HCT116 (cell line): ENCODE results near the gene KIF26A. TPM values are rescaled to one million over a fixed set of nuclear protein-coding genes. Genes with fewer than 3 reads are reported as not detected.

Source experiments
- ATAC-seq: fragments of 200-7000 bp; cut with Tn5 transposase; 2 replicates; pipeline ENCODE4 v1.9.1; 2020; ENCODE audit warnings: mild to moderate bottlenecking, moderate library complexity
- BruUV-seq: library from RNA; stranded (reverse); fragments of 400-500 nt; replicated peaks from 2 replicates; lab custom pipeline; 2021; lab: Mats Ljungman, UMichigan
- CTCF ChIA-PET: fragments of 300-600 bp; sonication (Branson Sonifier 250); formaldehyde crosslinking; loops from one replicate; lab custom pipeline; 2021; ENCODE audit warnings: antibody characterized with exemption; lab: Charles Lee
- POLR2A ChIA-PET: fragments of 300-600, 350-600 bp; sonication (Branson Sonifier 250); formaldehyde crosslinking; loops from one replicate; lab custom pipeline; 2021; ENCODE audit warnings: antibody characterized with exemption; lab: Charles Lee
- RAD21 ChIA-PET, 2 experiments: fragments of 300-600 bp; sonication (Branson Sonifier 250); formaldehyde crosslinking; loops; one replicate each; lab custom pipeline; 2023; ENCODE audit warnings: low total read pairs in 2 of 2; ENCODE audit not compliant: uncharacterized antibody in 2 of 2, unreplicated experiment in 2 of 2, low non-redundant PET in 1 of 2; lab: Charles Lee
- DNase-seq: peaks from one replicate; pipeline ENCODE4 v3.0.0-alpha.2; 2010; ENCODE audit warnings: low read depth, low spot score
- H2AFZ ChIP-seq: fragments of 200-600 bp; shearing (Covaris generic), sonication (generic); 2 replicates; pipeline ENCODE4 v1.6.1; 2017; ENCODE audit warnings: low read depth, mixed run types, mixed read lengths, antibody characterized with exemption, low read length; ENCODE audit not compliant: poor library complexity, severe bottlenecking
- H3K27ac ChIP-seq: 2 replicates; pipeline ENCODE4 v1.5.1; 2012; ENCODE audit warnings: low read depth, low read length
- H3K27me3 ChIP-seq: fragments of 200-600 bp; sonication (generic); 2 replicates; pipeline ENCODE4 v1.6.1; 2016; ENCODE audit warnings: mixed run types, low read length, mixed read lengths; ENCODE audit not compliant: insufficient read depth
- H3K36me3 ChIP-seq, 2 experiments: fragments of 200-500 bp in 1 of 2; fragments of 200-600 bp in 1 of 2; sonication (Bioruptor generic) in 1 of 2; sonication (generic) in 1 of 2; 2 replicates each; pipeline versions ENCODE4 v1.5.1 to v1.6.1; 2014 to 2016; ENCODE audit warnings: low read length in 2 of 2, inconsistent platforms in 1 of 2, mixed read lengths in 1 of 2, mixed run types in 1 of 2; ENCODE audit not compliant: insufficient read depth in 2 of 2, control insufficient read depth in 1 of 2
- H3K4me1 ChIP-seq, 2 experiments: fragments of 200-600 bp in 1 of 2; sonication (generic) in 1 of 2; 2 replicates each; pipeline versions ENCODE4 v1.5.1 to v1.6.1; 2012 to 2017; ENCODE audit warnings: low read length in 2 of 2, inconsistent platforms in 1 of 2, mild to moderate bottlenecking in 1 of 2, mixed read lengths in 1 of 2, mixed run types in 1 of 2, moderate library complexity in 1 of 2; ENCODE audit not compliant: insufficient read depth in 2 of 2, control insufficient read depth in 1 of 2
- H3K4me2 ChIP-seq: fragments of 200-600 bp; sonication (generic); 2 replicates; pipeline ENCODE4 v1.6.1; 2017; ENCODE audit warnings: mixed run types, low read length, mixed read lengths
- H3K4me3 ChIP-seq, 2 experiments: fragments of 200-600 bp in 1 of 2; sonication (generic) in 1 of 2; replicated peaks in 1 of 2; 2 replicates each; pipeline ENCODE4 v1.5.1; 2011 to 2016; ENCODE audit warnings: low read length in 2 of 2, control low read depth in 1 of 2, low read depth in 1 of 2, mild to moderate bottlenecking in 1 of 2, mixed read lengths in 1 of 2, mixed run types in 1 of 2
- H3K79me2 ChIP-seq: fragments of 200-600 bp; sonication (generic); 2 replicates; pipeline ENCODE4 v1.6.1; 2017; ENCODE audit warnings: mild to moderate bottlenecking, mixed run types, low read length, moderate library complexity, mixed read lengths; ENCODE audit not compliant: insufficient read depth
- H3K9ac ChIP-seq: fragments of 200-600 bp; sonication (generic); 2 replicates; pipeline ENCODE4 v1.6.1; 2016; ENCODE audit warnings: low read length, mixed read lengths
- H3K9me2 ChIP-seq: fragments of 200-600 bp; sonication (generic), shearing (Covaris generic); 2 replicates; pipeline ENCODE4 v1.6.1; 2017; ENCODE audit warnings: mixed run types, mild to moderate bottlenecking, moderate library complexity; ENCODE audit not compliant: insufficient read depth
- H3K9me3 ChIP-seq, 2 experiments: fragments of 200-500 bp in 1 of 2; fragments of 200-600 bp in 1 of 2; sonication (Bioruptor generic) in 1 of 2; sonication (generic) in 1 of 2; 2 replicates each; pipeline ENCODE4 v1.6.1; 2014 to 2017; ENCODE audit warnings: low read length in 2 of 2, mixed read lengths in 2 of 2, inconsistent platforms in 1 of 2, low read depth in 1 of 2, mild to moderate bottlenecking in 1 of 2, mixed run types in 1 of 2, moderate library complexity in 1 of 2; ENCODE audit not compliant: control insufficient read depth in 1 of 2, insufficient read depth in 1 of 2
- H4K20me1 ChIP-seq: fragments of 200-600 bp; sonication (generic), shearing (Covaris generic); 2 replicates; pipeline ENCODE4 v1.6.1; 2017; ENCODE audit warnings: mixed run types, mild to moderate bottlenecking, moderate library complexity; ENCODE audit not compliant: insufficient read depth
- EZH2phosphoT487 ChIP-seq: fragments of 200-600 bp; IDR thresholded peaks from 2 replicates; pipeline ENCODE4 v1.6.1; 2018; ENCODE audit warnings: antibody characterized with exemption, borderline replicate concordance
- FOSL1 ChIP-seq: IDR thresholded peaks from 2 replicates; pipeline ENCODE4 v1.6.1; 2012; ENCODE audit warnings: low read depth
- JUND ChIP-seq: IDR thresholded peaks from 2 replicates; pipeline ENCODE4 v1.6.1; 2012
- POLR2AphosphoS5 ChIP-seq: IDR thresholded peaks from 2 replicates; pipeline ENCODE4 v1.6.1; 2011; ENCODE audit warnings: mild to moderate bottlenecking, low read depth, low read length, moderate library complexity
- SRF ChIP-seq: IDR thresholded peaks from 2 replicates; pipeline ENCODE4 v1.6.1; 2012; ENCODE audit warnings: low read depth
- YY1 ChIP-seq: IDR thresholded peaks from 2 replicates; pipeline ENCODE4 v1.6.1; 2011; ENCODE audit warnings: low read length, low read depth, moderate library complexity, mild to moderate bottlenecking; ENCODE audit not compliant: insufficient replicate concordance; ENCODE audit errors: extremely low read depth
- ZFX ChIP-seq: fragments of 450-650 bp; IDR thresholded peaks from 2 replicates; pipeline ENCODE4 v1.6.1; 2017
- intact Hi-C: fragments of 100-400 bp; cut with micrococcal nuclease; formaldehyde crosslinking; loops from 2 replicates; pipeline ENCODE4 v1.10.0; 2022
- total RNA-seq: library from RNA; stranded (reverse); gene quantifications from one replicate; pipeline ENCODE4 v1.2.1, GENCODE V29; 2021; ENCODE audit not compliant: unreplicated experiment
- TF ChIP-seq, protein P1 (sequence below): IDR thresholded peaks from 2 replicates; pipeline ENCODE4 v1.6.1; 2012; ENCODE audit warnings: low read depth
- TF ChIP-seq, protein P2 (sequence below), 3 experiments: fragments of 200-600 bp in 1 of 3; sonication (generic) in 1 of 3; IDR thresholded peaks in 2 of 3; conservative IDR thresholded peaks in 1 of 3; 2 replicates each; pipeline ENCODE4 v1.5.1; 2012 to 2017; ENCODE audit warnings: low read depth in 2 of 3, low read length in 2 of 3, antibody characterized with exemption in 1 of 3, borderline replicate concordance in 1 of 3, control low read depth in 1 of 3, mild to moderate bottlenecking in 1 of 3, mixed read lengths in 1 of 3, mixed run types in 1 of 3, moderate library complexity in 1 of 3; ENCODE audit not compliant: insufficient read depth in 1 of 3

Gene KIF26A
- total RNA-seq, 1 experiment from 2014 or later, result 10.2 TPM

DNA sequence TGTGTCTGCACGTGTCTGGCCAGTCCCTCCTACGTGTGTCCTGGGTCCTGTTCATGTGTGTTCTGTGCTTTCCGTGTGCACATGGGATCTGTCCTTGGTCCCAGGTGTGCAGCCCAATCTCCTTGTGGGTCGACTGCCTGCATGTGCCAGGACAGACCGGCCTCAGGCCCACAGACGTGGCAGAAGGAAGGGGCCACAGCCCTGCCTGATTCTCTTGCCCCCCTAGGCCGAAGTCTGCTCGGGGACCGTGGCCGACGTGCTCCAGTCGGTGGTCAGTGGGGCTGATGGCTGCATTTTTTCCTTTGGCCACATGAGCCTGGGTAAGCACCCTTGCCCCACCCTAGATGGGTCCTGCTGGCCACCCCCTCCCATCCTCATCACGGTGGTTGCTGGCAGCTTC lies 34.0 kb downstream of the KIF26A start:
- H3K9ac ChIP-seq, result no peak overlapping the region
- RAD21 ChIA-PET, result no interaction called here

More for the DNA sequence above, 34.0 kb downstream of the KIF26A start:
- intact Hi-C loops, result no loop called here
- ChIA-PET CTCF (no interaction called here), POLR2A (no interaction called here)
- Histone ChIP-seq H3K4me1 (no peaks in the 10 kb centered on the region), H2AFZ (no peak overlapping the region), H3K4me2 (no peak overlapping the region), H4K20me1 (no peaks in the 10 kb centered on the region), H3K9me2 (no peaks in the 10 kb centered on the region), H3K4me3 (no peak overlapping the region), H3K36me3 (no peaks in the 10 kb centered on the region), H3K27ac (no peak overlapping the region), H3K27me3 (no peaks in the 10 kb centered on the region), H3K79me2 (no peaks in the 10 kb centered on the region), H3K9me3 (no peaks in the 10 kb centered on the region)
- DNase-seq, result no peak
- no peak for ATAC-seq
- BruUV-seq, result no TSS peak
- TF ChIP-seq EZH2phosphoT487, result no peak
- TF ChIP-seq JUND, result no peak
- no peak for TF ChIP-seq FOSL1
- no peak for TF ChIP-seq ZFX
- TF ChIP-seq YY1, result no peak
- TF ChIP-seq, protein P1, sequence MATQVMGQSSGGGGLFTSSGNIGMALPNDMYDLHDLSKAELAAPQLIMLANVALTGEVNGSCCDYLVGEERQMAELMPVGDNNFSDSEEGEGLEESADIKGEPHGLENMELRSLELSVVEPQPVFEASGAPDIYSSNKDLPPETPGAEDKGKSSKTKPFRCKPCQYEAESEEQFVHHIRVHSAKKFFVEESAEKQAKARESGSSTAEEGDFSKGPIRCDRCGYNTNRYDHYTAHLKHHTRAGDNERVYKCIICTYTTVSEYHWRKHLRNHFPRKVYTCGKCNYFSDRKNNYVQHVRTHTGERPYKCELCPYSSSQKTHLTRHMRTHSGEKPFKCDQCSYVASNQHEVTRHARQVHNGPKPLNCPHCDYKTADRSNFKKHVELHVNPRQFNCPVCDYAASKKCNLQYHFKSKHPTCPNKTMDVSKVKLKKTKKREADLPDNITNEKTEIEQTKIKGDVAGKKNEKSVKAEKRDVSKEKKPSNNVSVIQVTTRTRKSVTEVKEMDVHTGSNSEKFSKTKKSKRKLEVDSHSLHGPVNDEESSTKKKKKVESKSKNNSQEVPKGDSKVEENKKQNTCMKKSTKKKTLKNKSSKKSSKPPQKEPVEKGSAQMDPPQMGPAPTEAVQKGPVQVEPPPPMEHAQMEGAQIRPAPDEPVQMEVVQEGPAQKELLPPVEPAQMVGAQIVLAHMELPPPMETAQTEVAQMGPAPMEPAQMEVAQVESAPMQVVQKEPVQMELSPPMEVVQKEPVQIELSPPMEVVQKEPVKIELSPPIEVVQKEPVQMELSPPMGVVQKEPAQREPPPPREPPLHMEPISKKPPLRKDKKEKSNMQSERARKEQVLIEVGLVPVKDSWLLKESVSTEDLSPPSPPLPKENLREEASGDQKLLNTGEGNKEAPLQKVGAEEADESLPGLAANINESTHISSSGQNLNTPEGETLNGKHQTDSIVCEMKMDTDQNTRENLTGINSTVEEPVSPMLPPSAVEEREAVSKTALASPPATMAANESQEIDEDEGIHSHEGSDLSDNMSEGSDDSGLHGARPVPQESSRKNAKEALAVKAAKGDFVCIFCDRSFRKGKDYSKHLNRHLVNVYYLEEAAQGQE, result no peak
- TF ChIP-seq, protein P2, sequence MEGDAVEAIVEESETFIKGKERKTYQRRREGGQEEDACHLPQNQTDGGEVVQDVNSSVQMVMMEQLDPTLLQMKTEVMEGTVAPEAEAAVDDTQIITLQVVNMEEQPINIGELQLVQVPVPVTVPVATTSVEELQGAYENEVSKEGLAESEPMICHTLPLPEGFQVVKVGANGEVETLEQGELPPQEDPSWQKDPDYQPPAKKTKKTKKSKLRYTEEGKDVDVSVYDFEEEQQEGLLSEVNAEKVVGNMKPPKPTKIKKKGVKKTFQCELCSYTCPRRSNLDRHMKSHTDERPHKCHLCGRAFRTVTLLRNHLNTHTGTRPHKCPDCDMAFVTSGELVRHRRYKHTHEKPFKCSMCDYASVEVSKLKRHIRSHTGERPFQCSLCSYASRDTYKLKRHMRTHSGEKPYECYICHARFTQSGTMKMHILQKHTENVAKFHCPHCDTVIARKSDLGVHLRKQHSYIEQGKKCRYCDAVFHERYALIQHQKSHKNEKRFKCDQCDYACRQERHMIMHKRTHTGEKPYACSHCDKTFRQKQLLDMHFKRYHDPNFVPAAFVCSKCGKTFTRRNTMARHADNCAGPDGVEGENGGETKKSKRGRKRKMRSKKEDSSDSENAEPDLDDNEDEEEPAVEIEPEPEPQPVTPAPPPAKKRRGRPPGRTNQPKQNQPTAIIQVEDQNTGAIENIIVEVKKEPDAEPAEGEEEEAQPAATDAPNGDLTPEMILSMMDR (IDR thresholded peaks at IDR 0.05 in 2 of 3, conservative IDR thresholded peaks at IDR 0.05 in 1 of 3; ENCODE audit: borderline replicate concordance in 1 of 3, insufficient read depth in 1 of 3, low read depth in 2 of 3, low read length in 2 of 3), result no peak
- TF ChIP-seq SRF, result no peak
- TF ChIP-seq POLR2AphosphoS5, result no peak
